T follicular helper cell (primary cell): ENCODE results near the gene ITLN2.
"Not testable (repeated sequence)": the region's sequence is repeated elsewhere in the genome, so short reads cannot be mapped to it uniquely, and the experiment has no call there.

Experiments
- DNase-seq: peaks from one replicate; pipeline ENCODE4 v3.0.0-alpha.2; 2020; ENCODE audit warnings: low read depth
- total RNA-seq, 2 experiments: gene quantifications; one replicate each; lab custom pipeline; 2026; lab: John Stamatoyannopoulos, UW

Gene ITLN2
- 0 to 0.06 reads per million in 2 experiments for total RNA-seq

GRCh38 chr1:160954158-160955104, at the start of gene ITLN2:
ITLN2 (minus strand) TSS chr1:160954809; CDS start chr1:160954741, 68 bp downstream.
- peak; percentile 14 for DNase-seq

DNA sequence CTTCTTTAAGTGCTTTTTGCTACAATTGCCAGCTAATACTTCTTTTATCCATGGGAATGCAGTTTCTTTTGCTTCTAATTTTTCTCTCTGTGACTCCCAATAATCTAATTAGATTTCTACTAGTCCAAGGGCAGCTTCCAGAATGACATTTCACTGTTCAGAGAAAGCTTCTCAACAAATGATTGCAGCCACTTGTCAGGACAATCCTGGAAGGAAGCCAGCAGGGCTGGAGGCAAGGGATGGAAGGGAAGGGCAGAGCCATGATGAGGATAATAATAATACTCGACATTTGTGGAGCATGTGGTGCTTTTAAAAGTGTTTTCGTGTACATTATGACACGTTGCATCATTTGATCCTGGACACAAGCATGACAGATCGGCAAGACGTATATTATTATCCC, 46.9 kb upstream of the ITLN2 start:
- no peak for DNase-seq

DNA sequence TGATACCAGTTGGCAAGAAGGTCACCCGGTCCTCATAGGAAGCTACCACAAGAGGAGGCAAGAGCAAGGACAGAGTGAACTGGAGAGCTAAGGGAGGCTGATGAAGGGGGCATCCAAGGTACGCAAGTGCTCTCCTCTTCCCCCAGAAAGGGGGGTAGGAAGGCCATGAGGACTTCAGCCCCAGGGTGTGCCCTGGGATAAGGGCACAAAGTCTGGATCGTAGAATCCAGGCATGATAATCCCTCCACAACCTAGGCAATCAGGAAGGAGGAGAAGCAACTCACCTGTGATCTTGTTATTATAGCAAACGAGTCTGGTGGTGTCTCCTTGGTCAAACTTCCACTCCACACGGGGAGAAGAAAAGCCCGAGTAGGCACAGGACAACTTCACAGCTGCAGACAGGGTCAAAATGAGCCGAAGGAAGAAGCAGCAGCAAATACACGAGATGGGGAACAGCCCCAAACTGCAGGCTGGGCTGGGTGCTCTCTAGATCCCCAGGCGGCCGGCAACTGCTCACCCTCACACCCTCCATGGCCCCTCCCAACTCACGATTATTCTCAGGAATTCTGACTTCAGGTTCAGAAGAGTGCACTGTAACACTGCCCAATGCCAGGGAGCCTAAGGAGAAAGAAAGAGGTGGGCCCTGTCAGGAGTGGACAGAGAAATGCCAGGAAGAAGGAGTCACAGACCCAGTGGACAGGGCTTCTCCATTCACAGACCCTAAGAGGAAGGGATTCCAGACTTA, 46.3 kb upstream of the ITLN2 start:
- no peak for DNase-seq

GRCh38 chr1:160999376-160999775, 44.8 kb upstream of the ITLN2 start:
- no peak for DNase-seq

GRCh38 chr1:160997323-160998038, 42.9 kb upstream of the ITLN2 start:
- DNase-seq = peak; percentile 26

DNA sequence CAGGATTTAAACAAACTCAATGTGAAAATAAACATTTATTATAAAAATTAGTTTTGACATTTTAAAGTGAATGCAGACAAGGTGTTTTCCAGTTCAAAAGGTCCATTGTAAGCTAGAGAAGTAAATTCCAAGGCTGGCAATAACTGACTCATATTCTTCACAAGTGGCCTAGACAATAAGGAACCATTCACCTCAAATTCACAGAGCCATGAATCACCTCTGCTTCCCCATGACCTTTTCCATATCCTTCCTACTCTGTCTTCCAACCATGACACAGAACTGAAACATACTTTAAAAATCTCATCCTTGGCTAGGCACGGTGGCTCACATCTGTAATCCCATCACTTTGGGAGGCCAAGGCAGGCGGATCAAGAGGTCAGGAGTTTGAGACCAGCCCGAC, 41.6 kb upstream of the ITLN2 start:
- no peak for DNase-seq

DNA sequence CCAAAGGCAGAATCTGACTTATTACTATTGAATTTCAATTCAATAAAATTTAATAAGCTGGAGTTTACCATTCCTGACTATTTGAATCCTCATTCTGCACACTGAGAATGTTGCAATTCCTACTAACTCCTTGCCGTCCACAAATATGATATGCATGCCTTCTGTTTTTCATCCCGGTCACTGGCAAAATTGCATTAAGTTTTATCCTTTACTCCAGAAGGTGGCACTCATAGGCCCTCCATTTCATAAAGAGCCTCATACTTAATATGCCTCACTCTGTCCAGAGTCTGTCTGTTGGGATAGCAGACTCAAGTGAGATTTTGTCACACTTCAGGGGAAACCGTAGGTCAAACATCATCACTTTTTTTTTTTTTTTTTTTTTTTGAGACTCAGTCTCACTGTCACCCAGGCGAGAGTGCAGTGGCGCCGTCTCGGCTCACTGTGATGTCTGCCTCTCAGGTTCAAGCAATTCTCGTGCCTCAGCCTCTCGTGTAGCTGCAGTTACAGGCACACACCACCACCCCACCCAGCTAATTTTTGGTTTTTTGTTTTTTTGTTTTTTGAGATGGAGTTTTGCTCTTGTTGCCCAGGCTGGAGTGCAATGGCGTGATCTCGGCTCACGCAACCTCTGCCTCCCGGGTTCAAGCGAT, 39.1 kb upstream of the ITLN2 start:
- DNase-seq = no peak

DNA sequence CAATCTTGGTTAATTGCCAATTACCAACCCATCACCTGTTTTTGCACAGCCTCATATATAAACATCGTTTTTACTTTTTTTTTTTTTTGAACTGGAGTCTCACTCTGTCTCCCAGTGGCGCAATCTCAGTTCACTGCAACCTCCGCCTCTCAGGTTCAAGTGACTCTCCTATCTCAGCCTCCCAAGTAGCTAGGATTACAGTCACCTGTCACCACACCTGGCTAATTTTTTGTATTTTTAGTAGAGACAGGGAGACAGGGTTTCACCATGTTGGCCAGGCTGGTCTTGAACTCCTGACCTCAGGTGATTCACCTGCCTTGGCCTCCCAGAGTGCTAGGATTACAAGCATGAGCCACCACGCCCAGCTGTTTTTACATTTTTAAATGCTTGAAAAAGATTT, 37.4 kb upstream of the ITLN2 start:
- not testable (repeated sequence) for DNase-seq

DNA sequence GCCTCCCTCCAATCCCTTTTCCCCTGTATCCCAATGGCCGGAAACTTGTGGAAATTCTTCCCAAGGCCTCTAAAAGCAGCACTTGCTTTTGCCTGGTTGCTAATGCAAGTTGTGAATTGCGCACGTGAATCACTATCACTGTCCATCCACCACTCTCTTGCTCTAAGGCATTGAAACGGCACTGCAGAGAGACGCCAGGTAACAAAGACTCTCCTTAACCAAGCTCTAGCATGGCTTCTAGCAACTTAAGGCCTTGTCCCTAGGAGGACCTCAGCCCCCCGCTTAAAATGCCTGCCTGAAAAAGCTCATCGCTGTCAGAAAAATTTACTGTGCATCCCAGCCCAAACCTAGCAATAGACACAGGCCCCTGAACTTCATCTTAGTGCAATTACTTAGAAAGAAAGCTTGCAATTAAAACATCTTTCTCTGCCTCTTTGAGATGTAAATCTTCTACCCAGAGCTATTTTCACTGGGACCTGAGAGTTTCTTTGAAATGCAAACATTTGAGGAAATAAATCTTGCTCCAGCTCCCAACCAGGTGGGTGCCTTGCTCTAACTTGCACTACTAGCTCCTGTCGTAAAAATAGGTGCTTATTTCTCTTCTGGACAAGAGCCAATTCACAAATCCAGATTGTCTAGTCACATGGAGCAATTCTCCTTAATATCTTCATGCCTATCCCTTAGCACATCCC, 32.9 kb upstream of the ITLN2 start:
- DNase-seq = no peak

- DNase-seq = no peak
Observed at GRCh38 chr1:160985723-160986122, 31.1 kb upstream of the ITLN2 start.

DNA sequence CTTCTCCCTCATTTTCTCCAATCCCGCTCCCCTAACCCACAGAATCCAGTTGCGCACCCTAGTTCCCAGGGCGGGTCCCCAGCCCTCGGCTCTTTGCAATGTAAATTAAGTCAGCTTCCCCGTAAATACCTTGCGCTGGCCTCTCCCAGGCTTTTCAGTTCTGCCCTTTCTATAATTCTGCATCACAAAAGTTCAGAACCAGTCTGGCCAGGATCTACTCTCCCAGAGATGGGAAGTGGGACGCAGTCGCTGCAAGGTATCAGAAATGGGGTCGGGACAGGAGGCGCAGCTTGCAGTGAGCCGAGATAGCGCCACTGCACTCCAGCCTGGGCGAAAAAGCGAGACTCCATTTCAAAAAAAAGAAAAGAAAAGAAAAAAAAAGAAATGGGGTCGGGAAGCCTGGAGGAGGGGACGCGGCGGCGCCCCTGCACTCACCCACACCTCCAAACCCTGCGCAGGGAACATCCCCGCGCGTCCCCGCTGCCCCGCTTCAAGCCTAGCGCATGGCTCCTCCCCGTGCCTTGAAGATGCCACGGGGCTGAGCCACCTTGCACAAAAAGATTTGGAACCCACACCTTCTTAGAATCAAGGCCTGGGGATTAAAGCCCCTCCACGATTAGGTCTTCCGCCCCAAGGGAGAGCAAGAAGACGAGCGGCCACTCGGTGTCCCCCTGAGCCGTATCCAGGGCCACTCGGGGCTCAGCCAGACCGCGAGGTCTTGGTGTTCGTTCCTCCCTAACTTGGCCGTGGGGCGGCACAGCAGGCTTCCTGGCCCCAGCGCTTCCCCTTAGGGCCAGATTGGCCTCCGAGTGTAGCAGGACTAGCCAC, 27.2 kb upstream of the ITLN2 start:
- DNase-seq = no peak

DNA sequence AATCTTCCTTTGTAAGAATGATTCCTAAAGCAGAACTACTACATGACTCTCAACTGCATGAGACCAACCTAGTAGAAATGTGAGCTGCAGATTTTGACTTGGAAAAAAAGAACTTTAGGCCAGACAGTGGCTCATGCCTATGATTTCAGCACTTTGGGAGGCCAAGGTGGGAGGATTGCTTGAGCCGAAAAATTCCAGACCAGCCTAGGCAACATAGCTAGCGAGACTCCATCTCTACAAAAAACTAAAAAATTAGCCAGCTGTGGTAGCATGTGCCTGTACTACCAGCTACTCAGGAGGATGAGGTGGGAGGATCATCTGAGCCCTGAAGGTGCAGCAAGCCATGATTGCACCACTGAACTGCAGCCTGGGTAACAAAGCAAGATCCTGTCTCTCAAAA, 24.7 kb upstream of the ITLN2 start:
- no peak for DNase-seq

DNA sequence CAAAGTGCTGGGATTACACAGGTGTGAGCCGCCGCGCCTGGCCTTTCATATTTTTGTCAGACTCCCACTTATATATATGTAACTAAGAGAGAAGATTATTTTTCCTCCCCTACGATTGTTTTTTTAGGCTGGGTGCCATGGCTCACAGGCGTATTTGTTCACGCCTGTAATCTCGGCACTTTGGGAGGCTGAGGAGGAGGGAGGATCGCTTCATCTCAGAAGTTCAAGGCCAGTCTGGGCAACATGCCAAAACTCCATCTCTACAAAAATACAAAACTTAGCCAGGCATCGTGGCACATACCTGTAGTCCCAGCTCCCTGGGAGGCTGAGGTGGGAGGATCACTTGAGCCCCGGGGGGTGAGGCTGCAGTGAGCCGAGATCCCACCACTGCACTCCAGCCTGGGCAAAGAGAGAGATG, 23.9 kb upstream of the ITLN2 start:
- DNase-seq = no peak

DNA sequence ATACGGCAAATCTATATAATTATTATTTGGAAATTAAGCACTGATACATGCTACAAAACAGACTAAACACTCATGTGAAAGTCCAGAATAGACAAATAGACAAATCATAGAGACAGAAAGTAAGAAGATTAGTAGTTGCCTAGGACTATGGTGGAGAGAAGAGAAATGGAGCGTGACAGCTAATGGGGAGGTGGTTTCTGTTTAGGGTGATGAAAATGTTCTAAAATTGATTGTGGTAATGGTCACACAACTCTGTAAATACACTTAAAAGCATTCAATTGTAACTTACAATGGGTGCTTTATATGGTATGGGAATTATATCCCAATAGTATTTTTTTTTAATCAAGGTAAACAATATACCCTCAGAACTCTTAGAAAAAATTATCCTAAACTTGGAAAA, 20.4 kb upstream of the ITLN2 start:
- no peak for DNase-seq

DNA sequence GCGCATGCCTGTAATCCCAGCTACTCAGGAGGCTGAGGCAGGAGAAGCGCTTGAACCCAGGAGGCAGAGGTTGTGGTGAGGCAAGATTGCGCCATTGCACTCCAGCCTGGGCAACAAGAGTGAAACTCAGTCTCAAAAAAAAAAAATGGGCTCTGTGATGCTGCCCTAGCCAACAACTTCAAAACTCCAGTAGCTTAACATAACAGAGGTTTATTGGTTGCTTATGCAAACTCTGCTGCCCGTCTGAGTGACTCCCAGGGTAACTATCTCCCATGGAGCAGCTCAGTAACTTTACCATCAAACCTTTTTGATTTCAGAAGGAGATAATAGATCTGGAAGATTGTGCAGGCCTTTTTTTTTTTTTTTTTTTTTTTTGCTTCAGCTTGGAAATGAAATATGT, 18.9 kb upstream of the ITLN2 start:
- DNase-seq = no peak

DNA sequence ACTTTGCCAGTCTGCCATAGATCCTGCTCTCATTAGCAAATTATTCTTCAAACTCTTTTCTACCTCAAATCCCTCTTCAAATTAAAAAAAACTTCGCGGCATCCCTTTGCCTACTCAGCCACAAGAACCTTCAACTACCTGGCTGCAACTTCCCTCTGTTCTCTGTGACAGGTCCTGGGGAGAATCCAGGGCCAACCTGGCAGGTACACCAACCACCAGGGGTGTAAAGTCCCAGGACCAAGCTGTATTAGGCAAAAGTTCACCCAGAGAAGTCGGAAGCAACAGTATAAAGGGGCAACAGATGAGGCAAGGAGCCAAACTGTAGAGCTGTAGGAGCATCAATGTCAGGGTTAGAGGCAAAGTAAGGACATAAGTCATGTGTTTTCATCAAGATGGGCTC, 18.3 kb upstream of the ITLN2 start:
- DNase-seq = no peak

GRCh38 chr1:160971618-160972056, 17.0 kb upstream of the ITLN2 start:
- DNase-seq = no peak

DNA sequence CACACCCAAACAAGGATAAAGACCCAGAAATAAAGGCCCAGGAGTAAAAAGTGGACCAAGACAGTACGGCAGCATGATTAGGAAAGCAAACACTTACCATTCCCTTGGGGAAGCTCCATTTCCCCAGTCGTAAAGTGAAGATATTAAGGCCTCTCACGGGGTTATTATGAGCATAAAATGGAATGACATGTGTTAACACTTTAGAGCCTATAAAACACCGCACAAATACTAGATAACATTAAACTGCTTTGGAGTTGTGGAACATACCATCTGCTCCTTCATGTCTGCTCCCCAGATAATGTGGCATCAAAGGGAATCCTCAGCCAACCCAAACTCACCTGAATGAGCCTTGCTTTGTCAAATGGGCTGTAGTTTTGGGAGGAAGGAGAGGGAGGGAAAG, 8.9 kb upstream of the ITLN2 start:
- DNase-seq = no peak

- DNase-seq = no peak
Observed at GRCh38 chr1:160961419-160961818, 6.8 kb upstream of the ITLN2 start.

GRCh38 chr1:160956966-160957365, 2.4 kb upstream of the ITLN2 start:
- no peak for DNase-seq
